ENCODE results near the gene RHOT2.
A peak's percentile ranks its signal among the peaks of the same experiment; 100 is the strongest.

The RHOT2 gene

GRCh38 chr16:670485-671352 is 2.8 kb downstream of the RHOT2 start:
- DNase-seq (ENCODE audit: low read depth): no peak

- DNase-seq (ENCODE audit: low read depth): no peak
These were observed 3.6 kb downstream of the RHOT2 start for GRCh38 chr16:671353-672131.

- DNase-seq (ENCODE audit: low read depth): no peak
These were observed 4.4 kb downstream of the RHOT2 start for GRCh38 chr16:672371-672770.

GRCh38 chr16:672851-673250 is 4.9 kb downstream of the RHOT2 start:
- no peak for DNase-seq (ENCODE audit: low read depth)

GRCh38 chr16:673399-673991 is 5.6 kb downstream of the RHOT2 start:
- no peak for DNase-seq (ENCODE audit: low read depth)

- no peak for DNase-seq (ENCODE audit: low read depth)
These were observed 6.4 kb downstream of the RHOT2 start for GRCh38 chr16:674214-674881.

- no peak for DNase-seq (ENCODE audit: low read depth)
These were observed 7.3 kb downstream of the RHOT2 start, which contains the start of gene RHBDL1 for GRCh38 chr16:674968-675883. Gene RHBDL1, plus strand, starts transcription at chr16:675671. Its CDS starts 120 bp downstream, at chr16:675791.

GRCh38 chr16:675884-676564 is 8.1 kb downstream of the RHOT2 start:
- DNase-seq (ENCODE audit: low read depth): no peak

GRCh38 chr16:676565-676902 is 8.6 kb downstream of the RHOT2 start:
- no peak for DNase-seq (ENCODE audit: low read depth)

- DNase-seq (ENCODE audit: low read depth): no peak
These were observed 9.0 kb downstream of the RHOT2 start for GRCh38 chr16:676913-677312.

GRCh38 chr16:677316-678190 is 9.6 kb downstream of the RHOT2 start:
- DNase-seq (ENCODE audit: low read depth): no peak

GRCh38 chr16:678209-678857 is 10.4 kb downstream of the RHOT2 start:
- no peak for DNase-seq (ENCODE audit: low read depth)

- DNase-seq (ENCODE audit: low read depth): no peak
These were observed 11.2 kb downstream of the RHOT2 start for GRCh38 chr16:678858-679813.

- peak; percentile 68 for DNase-seq (ENCODE audit: low read depth)
These were observed 12.1 kb downstream of the RHOT2 start, which contains the start of gene STUB1 for GRCh38 chr16:679814-680624. Gene STUB1, plus strand, starts transcription at chr16:680410. Its CDS starts 116 bp downstream, at chr16:680526.

GRCh38 chr16:680625-680945 is 12.7 kb downstream of the RHOT2 start:
- no peak for DNase-seq (ENCODE audit: low read depth)

GRCh38 chr16:680967-681745 is 13.2 kb downstream of the RHOT2 start:
- peak; percentile 43 for DNase-seq (ENCODE audit: low read depth)
